DMS153 treated with DMSO at 0.1 percent for 48 hours (cell line): ENCODE data around the gene RBM15B.

Experiments
- DNase-seq: peaks from one replicate; lab custom pipeline; 2025; ENCODE audit not compliant: unreplicated experiment; lab: John Stamatoyannopoulos, UW

RBM15B gene

GRCh38 chr3:51391566-51392354 lies 675 bp downstream of the RBM15B start:
- DNase-seq, result no peak

- DNase-seq, result no peak
Observed at GRCh38 chr3:51392355-51393133, 1.5 kb downstream of the RBM15B start.

GRCh38 chr3:51393134-51393495 lies 2.0 kb downstream of the RBM15B start:
- no peak for DNase-seq

GRCh38 chr3:51393564-51393963 lies 2.5 kb downstream of the RBM15B start:
- no peak for DNase-seq

GRCh38 chr3:51394541-51394940 lies 3.5 kb downstream of the RBM15B start:
- no peak for DNase-seq

GRCh38 chr3:51395493-51396213 lies 4.6 kb downstream of the RBM15B start:
- no peak for DNase-seq

- DNase-seq, result no peak
Observed at GRCh38 chr3:51396401-51396800, 5.3 kb downstream of the RBM15B start.

- DNase-seq, result no peak
Observed at GRCh38 chr3:51397392-51397791, 6.3 kb downstream of the RBM15B start.

GRCh38 chr3:51398595-51399310 lies 7.7 kb downstream of the RBM15B start:
- no peak for DNase-seq

- DNase-seq, result no peak
Observed at GRCh38 chr3:51400166-51400565, 9.1 kb downstream of the RBM15B start.

- DNase-seq, result no peak
Observed at GRCh38 chr3:51401735-51402134, 10.7 kb downstream of the RBM15B start.

GRCh38 chr3:51403675-51404074 lies 12.6 kb downstream of the RBM15B start:
- DNase-seq, result no peak

GRCh38 chr3:51408021-51408420 lies 16.9 kb downstream of the RBM15B start:
- DNase-seq, result no peak

GRCh38 chr3:51408813-51409212 lies 17.7 kb downstream of the RBM15B start:
- DNase-seq, result no peak

- DNase-seq, result no peak
Observed at GRCh38 chr3:51422211-51422610, 31.1 kb downstream of the RBM15B start.

GRCh38 chr3:51426921-51427320 lies 35.8 kb downstream of the RBM15B start:
- DNase-seq, result no peak

- DNase-seq, result no peak
Observed at GRCh38 chr3:51429138-51429537, 38.1 kb downstream of the RBM15B start.

- DNase-seq, result no peak
Observed at GRCh38 chr3:51434110-51434509, 43.0 kb downstream of the RBM15B start.

- DNase-seq, result no peak
Observed at GRCh38 chr3:51434746-51435327, 43.8 kb downstream of the RBM15B start.

GRCh38 chr3:51436998-51437639 lies 46.0 kb downstream of the RBM15B start:
- no peak for DNase-seq
